Aorta (tissue), 5 donors: ENCODE data around the gene TUBG1. TPM values are rescaled to one million over a fixed set of nuclear protein-coding genes. Genes with fewer than 3 reads are reported as not detected.
A peak's percentile ranks its signal among the peaks of the same experiment; 100 is the strongest.
"Not testable (repeated sequence)": the region's sequence is repeated elsewhere in the genome, so short reads cannot be mapped to it uniquely, and the experiment has no call there.

Experiments
- ATAC-seq: fragments of 200-7000 bp; cut with Tn5 transposase; one replicate; pipeline ENCODE4 v1.9.1; 2022; ENCODE audit warnings: moderate library complexity; ENCODE audit not compliant: low FRiP score
- DNase-seq, 2 donors: peaks; one replicate each; pipeline ENCODE4 v3.0.0-alpha.2; 2020
- H3K27ac ChIP-seq, 2 donors: one replicate each; pipeline ENCODE4 v1.5.1; 2013; ENCODE audit warnings: low read length in 2 of 2, mild to moderate bottlenecking in 2 of 2, moderate library complexity in 2 of 2, control low read depth in 1 of 2, inconsistent platforms in 1 of 2, low read depth in 1 of 2
- H3K27me3 ChIP-seq, 2 donors: one replicate each; pipeline ENCODE4 v1.6.1; 2013; ENCODE audit warnings: control low read depth in 1 of 2, low read length in 1 of 2, mild to moderate bottlenecking in 1 of 2, moderate library complexity in 1 of 2; ENCODE audit not compliant: insufficient read depth in 2 of 2, control insufficient read depth in 1 of 2
- H3K36me3 ChIP-seq, 2 donors: one replicate each; pipeline ENCODE4 v1.6.1; 2013; ENCODE audit warnings: control low read depth in 1 of 2, low read length in 1 of 2, mild to moderate bottlenecking in 1 of 2; ENCODE audit not compliant: insufficient read depth in 2 of 2, control insufficient read depth in 1 of 2
- H3K4me1 ChIP-seq, 2 donors: one replicate each; pipeline ENCODE4 v1.6.1; 2013; ENCODE audit warnings: low read length in 2 of 2, control low read depth in 1 of 2, mild to moderate bottlenecking in 1 of 2, moderate library complexity in 1 of 2; ENCODE audit not compliant: insufficient read depth in 2 of 2, control insufficient read depth in 1 of 2
- H3K4me3 ChIP-seq, 2 donors: one replicate each; pipeline ENCODE4 v1.5.1; 2013; ENCODE audit warnings: low read length in 2 of 2, control low read depth in 1 of 2, mild to moderate bottlenecking in 1 of 2
- H3K9me3 ChIP-seq: one replicate; pipeline ENCODE4 v1.6.1; 2013; ENCODE audit warnings: mild to moderate bottlenecking, low read length; ENCODE audit not compliant: control insufficient read depth
- WGBS, 2 donors: extraction: QIAGEN DNeasy Blood & Tissue Kit; methylation state at CpG; one replicate each; pipeline ENCODE4 v1.1.7; 2013; 5-methylcytosine and 5-hydroxymethylcytosine counted together
- intact Hi-C, 2 donors: fragments of 100-400 bp; cut with DNase I; formaldehyde crosslinking; loops; one replicate each; pipeline versions ENCODE4 v1.14.2 to v1.15.0; 2022
- polyA plus RNA-seq, 2 donors: library from polyadenylated mRNA; stranded (reverse); fragments of 200-250 nt; gene quantifications; one replicate each; pipeline ENCODE4 v1.2.3, GENCODE V29; 2013
- total RNA-seq, 2 donors: library from RNA; stranded (reverse); fragmentation: NEBNext Ultra II Directional; extraction: Animal tissue kit (Norgen Biotek cat#: 25700); gene quantifications; one replicate each; pipeline ENCODE4 v1.2.1, GENCODE V29; 2021
- donor health status: healthy with polysubstance abuse.
- donor health status: Bipolar disorder and iron deficiency.
- donor health status: DM: no; HTN: no; CAD: no.
- donor health status: DM: no; HTN: no; CAD: no.
- donor health status: DM: yes; HTN: yes; CAD: no.

The TUBG1 gene
- total and polyA plus RNA-seq, 4 donors = 15.7 to 24.9 (median 20.5) TPM

GRCh38 chr17:42609814-42610801 lies 625 bp downstream of the TUBG1 start:
- peak; percentile 52 for ATAC-seq

DNA sequence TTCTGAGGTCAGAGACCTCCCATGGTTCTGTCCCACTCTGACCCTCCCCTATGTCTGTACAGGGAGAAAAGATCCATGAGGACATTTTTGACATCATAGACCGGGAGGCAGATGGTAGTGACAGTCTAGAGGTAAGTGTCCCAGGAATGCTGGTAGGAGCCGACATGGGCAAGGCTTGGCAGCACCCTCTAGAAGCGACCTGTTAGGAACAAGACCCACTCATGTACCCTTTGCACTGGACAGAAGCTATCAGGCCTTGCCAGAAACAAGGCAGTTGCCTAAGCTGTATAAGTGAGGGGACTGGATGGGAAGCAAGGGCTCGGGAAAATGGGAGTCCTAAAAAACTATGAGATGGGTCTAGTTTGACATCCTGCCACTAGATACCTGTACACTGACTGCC lies 2.5 kb downstream of the TUBG1 start:
- DNase-seq = no peak
- ATAC-seq = no peak
- WGBS, 2 donors = 92 to 95% methylated on average over 4 of the region's 4 CpGs
- no peaks in the 10 kb centered on the region for H3K9me3 ChIP-seq
- no peak overlapping the region for H3K4me3 ChIP-seq
- intact Hi-C loops = loop anchor here (5.0 kb wide), 2 partner anchors 45 to 50 kb away; partner anchors contain the start of gene TUBG2 (in 1 of the 2)
- H3K27me3 ChIP-seq = no peaks in the 10 kb centered on the region
- no peaks in the 10 kb centered on the region for H3K4me1 ChIP-seq
- no peak overlapping the region for H3K27ac ChIP-seq
- H3K36me3 ChIP-seq = no peaks in the 10 kb centered on the region

More at GRCh38 chr17:42609814-42610801, 625 bp downstream of the TUBG1 start:
- 6% methylated on average over 34 to 35 of the region's 42 CpGs for WGBS, 2 donors
- Histone ChIP-seq H3K4me3 (peak overlapping the region; percentile 80 to 82), H3K27ac (peak overlapping the region in 1 of 2 donors; percentile 25)
- not testable (repeated sequence) for H3K27me3 ChIP-seq, H3K9me3 ChIP-seq, H3K4me1 ChIP-seq, H3K36me3 ChIP-seq
- DNase-seq = peak; percentile 58 to 85
- intact Hi-C loops = loop anchor here (2.0 to 5.0 kb wide), 4 partner anchors 47 to 72 kb away; partner anchors contain the start of genes CCR10 (in 1 of the 2), CNTNAP1 (in 1 of the 2) and TUBG2 (in 1 of the 2)

GRCh38 chr17:42613699-42614295 lies 4.3 kb downstream of the TUBG1 start:
- intact Hi-C loops = loop anchor here (5.0 kb wide), 2 partner anchors 44 to 49 kb away; partner anchors contain the start of gene TUBG2 (in 1 of the 2)
- Histone ChIP-seq H3K9me3 (no peaks in the 10 kb centered on the region), H3K27me3 (no peaks in the 10 kb centered on the region), H3K27ac (no peak overlapping the region), H3K36me3 (no peaks in the 10 kb centered on the region), H3K4me1 (no peaks in the 10 kb centered on the region), H3K4me3 (no peak overlapping the region)
- ATAC-seq (no peak), DNase-seq (no peak)
- 94 to 95% methylated on average over 17 of the region's 17 CpGs for WGBS, 2 donors

DNA sequence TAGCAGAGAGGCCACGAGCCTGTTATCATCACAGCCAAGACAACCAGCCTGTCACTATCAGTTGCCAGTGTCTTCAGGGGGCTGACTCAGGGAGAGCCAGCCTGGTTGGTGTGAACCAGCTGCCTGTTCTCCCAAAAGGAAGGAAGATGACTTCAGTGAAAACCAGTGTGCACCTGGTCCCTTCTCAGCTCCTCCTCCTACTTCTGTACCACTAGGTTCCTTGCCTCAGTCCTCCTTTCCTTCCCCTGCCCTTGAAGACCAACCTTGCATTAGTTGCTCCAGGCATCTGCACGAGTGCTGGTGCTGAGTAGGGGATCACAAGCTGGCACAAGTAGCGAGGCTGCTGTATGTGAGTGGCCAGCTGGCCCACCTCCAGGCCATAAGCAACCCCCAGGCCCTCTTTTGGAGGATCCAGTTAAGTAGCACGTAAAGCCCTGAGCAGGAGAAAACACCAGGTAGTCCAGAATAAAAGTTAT lies 8.5 kb downstream of the TUBG1 start:
- WGBS, 2 donors = 43% methylated on average over 4 of the region's 4 CpGs
- intact Hi-C loops = no loop called here
- DNase-seq = no peak

DNA sequence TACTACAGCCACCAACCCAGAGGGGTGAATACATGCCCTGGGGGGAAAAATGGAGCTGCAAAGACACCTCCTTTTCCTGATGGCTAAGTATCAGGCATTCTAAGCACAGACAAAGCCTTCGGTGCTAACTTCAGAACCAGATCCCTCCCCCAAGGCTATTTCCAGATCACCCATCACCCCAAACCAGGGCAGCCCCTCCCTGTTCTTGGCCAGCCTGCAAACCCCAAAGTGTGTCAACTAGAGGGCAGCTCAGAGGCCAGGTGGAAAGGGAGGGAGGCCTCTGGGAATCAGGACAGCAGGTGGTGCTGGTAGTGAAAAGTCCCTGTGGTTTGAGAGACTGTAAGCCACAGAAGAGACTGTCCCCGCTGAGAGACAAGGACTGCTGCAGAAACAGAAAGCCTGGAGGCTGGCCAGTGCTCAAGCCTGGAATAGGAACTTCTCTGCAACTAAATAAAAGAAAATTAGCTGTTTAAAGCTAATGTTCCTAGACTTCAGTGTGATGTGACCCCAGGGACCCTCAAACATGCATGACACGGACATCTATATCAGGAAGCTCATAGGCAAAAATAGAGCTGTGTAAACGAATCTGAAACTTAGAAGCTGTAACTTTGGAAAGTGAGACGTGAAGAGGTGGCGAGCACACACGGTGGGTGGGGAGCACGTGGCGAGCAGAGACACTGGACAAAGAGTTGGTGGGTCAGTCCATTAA lies 9.1 kb downstream of the TUBG1 start:
- 31 to 33% methylated on average over 9 of the region's 9 CpGs for WGBS, 2 donors
- H3K4me1 ChIP-seq = no peaks in the 10 kb centered on the region
- no peak overlapping the region for H3K27ac ChIP-seq
- intact Hi-C loops = no loop called here
- DNase-seq = no peak
- ATAC-seq = peak; percentile 48
- no peaks in the 10 kb centered on the region for H3K9me3 ChIP-seq
- no peak overlapping the region for H3K4me3 ChIP-seq
- H3K36me3 ChIP-seq = no peaks in the 10 kb centered on the region
- H3K27me3 ChIP-seq = no peaks in the 10 kb centered on the region

More for the DNA sequence above, 8.5 kb downstream of the TUBG1 start:
- Histone ChIP-seq H3K9me3 (no peaks in the 10 kb centered on the region), H3K36me3 (no peaks in the 10 kb centered on the region), H3K4me3 (no peak overlapping the region), H3K27me3 (no peaks in the 10 kb centered on the region), H3K27ac (no peak overlapping the region), H3K4me1 (no peaks in the 10 kb centered on the region)
- peak; percentile 11 for ATAC-seq

DNA sequence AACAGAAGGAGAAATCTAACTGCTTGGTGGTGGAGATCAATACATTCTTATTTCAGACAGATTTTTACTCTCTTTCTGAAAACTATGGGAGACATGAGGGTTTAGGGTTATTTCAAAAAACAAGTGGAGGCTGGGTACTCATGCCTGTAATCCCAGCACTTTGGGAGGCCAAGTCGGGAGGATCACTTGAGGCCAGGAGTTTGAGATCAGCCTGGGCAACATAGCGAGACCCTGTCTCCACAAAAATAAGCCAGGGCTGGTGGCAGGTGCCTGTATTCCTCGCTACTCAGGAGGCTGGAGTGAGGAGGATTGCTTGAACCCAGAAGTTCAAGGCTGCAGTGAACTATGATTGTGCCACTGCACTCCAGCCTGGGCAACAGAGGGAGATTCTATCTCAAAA lies 12.5 kb downstream of the TUBG1 start:
- H3K27ac ChIP-seq, H3K36me3 ChIP-seq, H3K9me3 ChIP-seq, ATAC-seq, intact Hi-C loops, H3K4me3 ChIP-seq, DNase-seq, H3K27me3 ChIP-seq, H3K4me1 ChIP-seq: not testable (repeated sequence)
- 94% methylated on average over 3 of the region's 3 CpGs for WGBS, 2 donors

- DNase-seq = no peak
- intact Hi-C loops = no loop called here
- H3K27ac ChIP-seq = no peak overlapping the region
These were observed 13.8 kb downstream of the TUBG1 start for GRCh38 chr17:42623271-42623670.

More at GRCh38 chr17:42623271-42623670, 13.8 kb downstream of the TUBG1 start:
- H3K9me3 ChIP-seq = no peaks in the 10 kb centered on the region
- 86 to 88% methylated on average over 2 of the region's 2 CpGs for WGBS, 2 donors
- H3K27me3 ChIP-seq = no peaks in the 10 kb centered on the region
- no peak overlapping the region for H3K4me3 ChIP-seq
- ATAC-seq = no peak
- H3K4me1 ChIP-seq = no peaks in the 10 kb centered on the region
- H3K36me3 ChIP-seq = no peaks in the 10 kb centered on the region
